Vagina (tissue), 2 donors: ENCODE results near the gene TNRC18. TPM values are rescaled to one million over a fixed set of nuclear protein-coding genes. Genes with fewer than 3 reads are reported as not detected.

Source experiments
- DNase-seq, 2 donors: peaks; one replicate each; pipeline ENCODE4 v3.0.0-alpha.2; 2017; ENCODE audit errors: extremely low spot score in 2 of 2
- H3K27ac ChIP-seq: fragments of 200-600 bp; sonication (generic); one replicate; pipeline ENCODE4 v1.5.1; 2019
- H3K27me3 ChIP-seq: fragments of 200-600 bp; sonication (generic); one replicate; pipeline ENCODE4 v1.5.1; 2019
- H3K36me3 ChIP-seq, 2 donors: fragments of 200-600 bp; sonication (generic); one replicate each; pipeline ENCODE4 v1.5.1; 2017 to 2019
- H3K4me1 ChIP-seq: fragments of 200-600 bp; sonication (generic); one replicate; pipeline ENCODE4 v1.5.1; 2019
- H3K4me3 ChIP-seq, 2 donors: fragments of 200-600 bp; sonication (generic); 1 replicate in 1 of 2; 2 replicates in 1 of 2; pipeline ENCODE4 v1.5.1; 2016 to 2019
- H3K9me3 ChIP-seq: fragments of 200-600 bp; sonication (generic); one replicate; pipeline ENCODE4 v1.5.1; 2019
- CTCF ChIP-seq, 3 experiments: fragments of 450-650 bp in 2 of 3; fragments of 200-600 bp in 1 of 3; sonication (generic) in 1 of 3; IDR thresholded peaks; one replicate each; pipeline ENCODE4 v1.5.1; 2017 to 2019; ENCODE audit warnings: antibody characterized with exemption in 3 of 3, mild to moderate bottlenecking in 2 of 3, moderate library complexity in 2 of 3
- POLR2A ChIP-seq, 2 donors: fragments of 450-650 bp; IDR thresholded peaks; one replicate each; pipeline ENCODE4 v1.6.1; 2017; ENCODE audit warnings: antibody characterized with exemption in 2 of 2, mild to moderate bottlenecking in 2 of 2, moderate library complexity in 2 of 2
- POLR2AphosphoS5 ChIP-seq, 2 donors: sonication (generic); formaldehyde crosslinking; IDR thresholded peaks; one replicate each; pipeline ENCODE4 v1.9.0; 2017; ENCODE audit warnings: antibody characterized with exemption in 2 of 2, mild to moderate bottlenecking in 2 of 2, low read depth in 1 of 2; ENCODE audit not compliant: insufficient read depth in 1 of 2
- intact Hi-C: fragments of 100-400 bp; cut with DNase I; formaldehyde crosslinking; loops from one replicate; pipeline ENCODE4 v1.15.1; 2023
- total RNA-seq: library from RNA; depleted of rRNA; stranded (reverse); fragments of >200 nt; gene quantifications from one replicate; pipeline ENCODE4 v1.2.3, GENCODE V29; 2016

TNRC18 gene
- total RNA-seq, 1 donor from 2014 or later = 79.8 TPM

GRCh38 chr7:5432691-5433090 is 9.1 kb upstream of the TNRC18 start:
- Histone ChIP-seq H3K4me1 (peaks cover 34% of the 10 kb centered on the region), H3K27me3 (no peaks in the 10 kb centered on the region), H3K4me3 (no peak overlapping the region), H3K36me3 (no peaks in the 10 kb centered on the region), H3K9me3 (no peaks in the 10 kb centered on the region), H3K27ac (no peak overlapping the region)
- intact Hi-C loops = no loop called here
- TF ChIP-seq CTCF (IDR thresholded peaks at IDR 0.05) (no peak), POLR2A (IDR thresholded peaks at IDR 0.05) (no peak), POLR2AphosphoS5 (IDR thresholded peaks at IDR 0.05; ENCODE audit: insufficient read depth in 1 of 2, low read depth in 1 of 2) (no peak)
- DNase-seq = no peak

GRCh38 chr7:5431560-5432015 is 8.0 kb upstream of the TNRC18 start:
- no peak for DNase-seq
- peaks cover 34% of the 10 kb centered on the region for H3K4me1 ChIP-seq
- no peaks in the 10 kb centered on the region for H3K27me3 ChIP-seq
- no peak overlapping the region for H3K4me3 ChIP-seq
- intact Hi-C loops = no loop called here
- H3K36me3 ChIP-seq = no peaks in the 10 kb centered on the region
- no peak for TF ChIP-seq CTCF (IDR thresholded peaks at IDR 0.05)
- TF ChIP-seq POLR2AphosphoS5 (IDR thresholded peaks at IDR 0.05; ENCODE audit: insufficient read depth in 1 of 2, low read depth in 1 of 2) = no peak
- TF ChIP-seq POLR2A (IDR thresholded peaks at IDR 0.05) = no peak
- H3K27ac ChIP-seq = no peak overlapping the region
- no peaks in the 10 kb centered on the region for H3K9me3 ChIP-seq

GRCh38 chr7:5430612-5430947 is 6.9 kb upstream of the TNRC18 start:
- H3K27me3 ChIP-seq = no peaks in the 10 kb centered on the region
- no peaks in the 10 kb centered on the region for H3K36me3 ChIP-seq
- H3K4me3 ChIP-seq = no peak overlapping the region
- H3K9me3 ChIP-seq = no peaks in the 10 kb centered on the region
- peak overlapping the region; percentile 100 for H3K27ac ChIP-seq
- intact Hi-C loops = no loop called here
- TF ChIP-seq POLR2A (IDR thresholded peaks at IDR 0.05) (no peak), CTCF (IDR thresholded peaks at IDR 0.05) (no peak), POLR2AphosphoS5 (IDR thresholded peaks at IDR 0.05; ENCODE audit: insufficient read depth in 1 of 2, low read depth in 1 of 2) (no peak)
- DNase-seq = no peak
- H3K4me1 ChIP-seq = peaks cover 34% of the 10 kb centered on the region

GRCh38 chr7:5429857-5430611 is 6.4 kb upstream of the TNRC18 start:
- peak overlapping the region; percentile 100 for H3K27ac ChIP-seq
- no peak for DNase-seq
- H3K9me3 ChIP-seq = no peaks in the 10 kb centered on the region
- no peaks in the 10 kb centered on the region for H3K27me3 ChIP-seq
- TF ChIP-seq POLR2AphosphoS5 (IDR thresholded peaks at IDR 0.05; ENCODE audit: insufficient read depth in 1 of 2, low read depth in 1 of 2) (peak; percentile 32), POLR2A (IDR thresholded peaks at IDR 0.05) (peak in 1 of 2 donors; percentile 2), CTCF (IDR thresholded peaks at IDR 0.05) (no peak)
- intact Hi-C loops = no loop called here
- H3K4me3 ChIP-seq = peak overlapping the region; percentile 81 to 88
- H3K4me1 ChIP-seq = peaks cover 34% of the 10 kb centered on the region
- H3K36me3 ChIP-seq = no peaks in the 10 kb centered on the region

- no peaks in the 10 kb centered on the region for H3K9me3 ChIP-seq
- no peaks in the 10 kb centered on the region for H3K27me3 ChIP-seq
- no peaks in the 10 kb centered on the region for H3K36me3 ChIP-seq
- no peak for TF ChIP-seq CTCF (IDR thresholded peaks at IDR 0.05)
- no peak for TF ChIP-seq POLR2AphosphoS5 (IDR thresholded peaks at IDR 0.05; ENCODE audit: insufficient read depth in 1 of 2, low read depth in 1 of 2)
- no peak for TF ChIP-seq POLR2A (IDR thresholded peaks at IDR 0.05)
- peak overlapping the region; percentile 100 for H3K27ac ChIP-seq
- no peak for DNase-seq
- peak overlapping the region; percentile 81 to 88 for H3K4me3 ChIP-seq
- H3K4me1 ChIP-seq = peaks cover 34% of the 10 kb centered on the region
- intact Hi-C loops = no loop called here
Measured at GRCh38 chr7:5429253-5429856, 5.7 kb upstream of the TNRC18 start.
